PC-3 (cell line): ENCODE results near the gene ZNF182. TPM values are rescaled to one million over a fixed set of nuclear protein-coding genes. Genes with fewer than 3 reads are reported as not detected.

ENCODE experiments used
- ATAC-seq: fragments of 200-7000 bp; cut with Tn5 transposase; 2 replicates; pipeline ENCODE4 v1.9.1; 2020; ENCODE audit warnings: mild to moderate bottlenecking, moderate library complexity
- BruUV-seq: library from RNA; stranded (reverse); fragments of 400-500 nt; replicated peaks from 2 replicates; lab custom pipeline; 2021; lab: Mats Ljungman, UMichigan
- CTCF ChIA-PET: fragments of 300-600 bp; sonication (Branson Sonifier 250); formaldehyde crosslinking; loops from one replicate; lab custom pipeline; 2022; ENCODE audit warnings: antibody characterized with exemption; lab: Charles Lee
- POLR2A ChIA-PET: fragments of 300-600 bp; sonication (Branson Sonifier 250); formaldehyde crosslinking; loops from one replicate; lab custom pipeline; 2022; ENCODE audit warnings: antibody characterized with exemption; ENCODE audit not compliant: unreplicated experiment; lab: Charles Lee
- DNase-seq: peaks from one replicate; pipeline ENCODE4 v3.0.0-alpha.2; 2015
- H2AFZ ChIP-seq: fragments of 300-600 bp; sonication (generic); 2 replicates; pipeline ENCODE4 v1.6.0; 2016; ENCODE audit warnings: antibody characterized with exemption, low read length
- H3F3A ChIP-seq: fragments of 300-600 bp; sonication (generic); one replicate; pipeline ENCODE4 v1.6.0; 2017; ENCODE audit warnings: antibody characterized with exemption, low read length, control low read depth, mild to moderate bottlenecking; ENCODE audit not compliant: unreplicated experiment
- H3K27ac ChIP-seq: fragments of 300-600 bp; sonication (generic); 2 replicates; pipeline ENCODE4 v1.5.1; 2016; ENCODE audit warnings: mild to moderate bottlenecking, low read length
- H3K27me3 ChIP-seq: fragments of 300-600 bp; sonication (generic); 2 replicates; pipeline ENCODE4 v1.6.1; 2016; ENCODE audit warnings: low read length, mixed read lengths
- H3K36me3 ChIP-seq: fragments of 300-600 bp; sonication (generic); 2 replicates; pipeline ENCODE4 v1.6.1; 2016; ENCODE audit warnings: low read depth, mixed run types, low read length, mixed read lengths
- H3K4me1 ChIP-seq: fragments of 300-600 bp; sonication (generic); 2 replicates; pipeline ENCODE4 v1.5.1; 2016; ENCODE audit warnings: low read length; ENCODE audit not compliant: insufficient read depth
- H3K4me2 ChIP-seq: fragments of 300-600 bp; sonication (generic); 2 replicates; pipeline ENCODE4 v1.6.0; 2016; ENCODE audit warnings: low read length
- H3K4me3 ChIP-seq: fragments of 300-600 bp; sonication (generic); 2 replicates; pipeline ENCODE4 v1.5.1; 2016; ENCODE audit warnings: mild to moderate bottlenecking, low read length, mixed read lengths
- H3K79me2 ChIP-seq: fragments of 300-600 bp; sonication (generic); 2 replicates; pipeline ENCODE4 v1.6.1; 2017; ENCODE audit warnings: low read length, mixed read lengths
- H3K9ac ChIP-seq: fragments of 300-600 bp; sonication (generic); 2 replicates; pipeline ENCODE4 v1.6.0; 2016; ENCODE audit warnings: mild to moderate bottlenecking, low read length
- H3K9me2 ChIP-seq: fragments of 300-600 bp; sonication (generic); replicated peaks from 2 replicates; pipeline ENCODE4 v1.6.1; 2016; ENCODE audit warnings: mixed run types, low read length, mixed read lengths
- H3K9me3 ChIP-seq: fragments of 300-600 bp; sonication (generic); 2 replicates; pipeline ENCODE4 v1.6.1; 2016; ENCODE audit warnings: low read length, mixed read lengths
- H4K20me1 ChIP-seq: fragments of 300-600 bp; sonication (generic); 2 replicates; pipeline ENCODE4 v1.6.1; 2016; ENCODE audit warnings: low read length, mixed read lengths
- EZH2 ChIP-seq: fragments of 300-600 bp; sonication (generic); IDR thresholded peaks from one replicate; pipeline ENCODE4 v1.6.1; 2017; ENCODE audit warnings: antibody characterized with exemption, mild to moderate bottlenecking, low read length; ENCODE audit not compliant: unreplicated experiment
- EZH2phosphoT487 ChIP-seq: fragments of 300-600 bp; sonication (generic); IDR thresholded peaks from 2 replicates; pipeline ENCODE4 v1.6.1; 2018; ENCODE audit warnings: mild to moderate bottlenecking, antibody characterized with exemption, low read length, borderline replicate concordance
- intact Hi-C: fragments of 100-400 bp; cut with micrococcal nuclease; formaldehyde crosslinking; loops from 2 replicates; pipeline ENCODE4 v1.9.0; 2023
- total RNA-seq: library from RNA; depleted of rRNA; stranded (reverse); fragments of >200 nt; gene quantifications from 2 replicates; pipeline ENCODE4 v1.2.3, GENCODE V29; 2014
- TF ChIP-seq, protein P1 (sequence below): fragments of 300-600 bp; sonication (generic); conservative IDR thresholded peaks from 2 replicates; pipeline ENCODE4 v1.5.1; 2017; ENCODE audit warnings: antibody characterized with exemption, low read depth, mild to moderate bottlenecking, low read length

Gene ZNF182
- total RNA-seq, 1 experiment from 2014 or later, result 1.2 TPM

DNA sequence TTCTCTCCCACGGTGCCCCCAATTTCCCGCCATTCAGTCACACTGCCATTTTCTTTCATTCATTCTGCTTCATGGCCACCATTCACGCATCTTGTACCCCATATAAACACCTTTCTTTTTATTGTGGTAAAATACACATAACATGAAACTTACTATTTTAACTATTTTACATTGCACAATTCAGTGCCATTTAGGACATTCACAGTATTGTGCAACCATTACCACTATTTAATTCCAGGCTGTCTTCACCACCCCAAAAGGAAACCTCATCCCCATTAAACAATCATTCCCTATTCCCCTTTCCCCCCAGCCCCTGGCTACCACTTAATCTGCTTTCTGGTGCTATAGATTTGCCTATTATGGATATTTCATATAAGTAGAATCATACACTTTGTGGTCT, 18.9 kb upstream of the ZNF182 start:
- Histone ChIP-seq H3K79me2 (no peaks in the 10 kb centered on the region), H4K20me1 (no peaks in the 10 kb centered on the region), H3K4me2 (no peak overlapping the region), H3K9ac (no peak overlapping the region), H2AFZ (no peak overlapping the region), H3K36me3 (no peaks in the 10 kb centered on the region), H3K4me1 (no peaks in the 10 kb centered on the region), H3K9me3 (no peaks in the 10 kb centered on the region), H3K9me2 (no peaks in the 10 kb centered on the region), H3K4me3 (no peak overlapping the region), H3F3A (no peaks in the 10 kb centered on the region), H3K27me3 (no peaks in the 10 kb centered on the region), H3K27ac (no peak overlapping the region)
- BruUV-seq, result no TSS peak
- ATAC-seq, result no peak
- no peak for TF ChIP-seq EZH2
- TF ChIP-seq EZH2phosphoT487, result no peak
- TF ChIP-seq, protein P1, sequence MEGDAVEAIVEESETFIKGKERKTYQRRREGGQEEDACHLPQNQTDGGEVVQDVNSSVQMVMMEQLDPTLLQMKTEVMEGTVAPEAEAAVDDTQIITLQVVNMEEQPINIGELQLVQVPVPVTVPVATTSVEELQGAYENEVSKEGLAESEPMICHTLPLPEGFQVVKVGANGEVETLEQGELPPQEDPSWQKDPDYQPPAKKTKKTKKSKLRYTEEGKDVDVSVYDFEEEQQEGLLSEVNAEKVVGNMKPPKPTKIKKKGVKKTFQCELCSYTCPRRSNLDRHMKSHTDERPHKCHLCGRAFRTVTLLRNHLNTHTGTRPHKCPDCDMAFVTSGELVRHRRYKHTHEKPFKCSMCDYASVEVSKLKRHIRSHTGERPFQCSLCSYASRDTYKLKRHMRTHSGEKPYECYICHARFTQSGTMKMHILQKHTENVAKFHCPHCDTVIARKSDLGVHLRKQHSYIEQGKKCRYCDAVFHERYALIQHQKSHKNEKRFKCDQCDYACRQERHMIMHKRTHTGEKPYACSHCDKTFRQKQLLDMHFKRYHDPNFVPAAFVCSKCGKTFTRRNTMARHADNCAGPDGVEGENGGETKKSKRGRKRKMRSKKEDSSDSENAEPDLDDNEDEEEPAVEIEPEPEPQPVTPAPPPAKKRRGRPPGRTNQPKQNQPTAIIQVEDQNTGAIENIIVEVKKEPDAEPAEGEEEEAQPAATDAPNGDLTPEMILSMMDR, result no peak
- POLR2A ChIA-PET, result no interaction called here
- intact Hi-C loops, result loop anchor here (10.0 kb wide), 1 partner anchor 368 kb away; the partner anchor contains the start of genes ELK1 and UXT
- no peak for DNase-seq
- CTCF ChIA-PET, result no interaction called here

DNA sequence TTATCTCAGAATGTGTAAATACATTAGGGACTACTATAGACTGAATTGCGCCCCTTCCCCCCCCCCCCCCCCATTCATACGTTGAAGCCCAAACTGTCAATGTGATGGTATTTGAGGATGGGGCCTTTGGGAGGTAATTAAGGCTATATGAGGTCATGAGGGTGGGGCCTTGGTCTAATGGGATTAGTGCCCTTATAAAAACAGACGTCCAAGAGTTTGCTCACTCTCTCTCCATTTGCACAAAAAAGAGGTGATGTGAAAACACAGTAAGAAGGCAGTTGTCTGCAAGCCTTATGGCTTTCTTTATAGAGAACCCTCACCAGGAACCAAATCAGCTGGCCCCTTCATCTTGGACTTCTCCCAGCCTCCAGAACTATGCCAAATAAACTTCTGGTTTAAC, 18.3 kb upstream of the ZNF182 start:
- Histone ChIP-seq H3K9ac (no peak overlapping the region), H3K4me3 (no peak overlapping the region), H3K9me3 (no peaks in the 10 kb centered on the region), H2AFZ (no peak overlapping the region), H3K27ac (no peak overlapping the region), H4K20me1 (no peaks in the 10 kb centered on the region), H3K36me3 (no peaks in the 10 kb centered on the region), H3K27me3 (no peaks in the 10 kb centered on the region), H3K4me2 (peak overlapping the region; percentile 82; the same call in 1 of the 2 replicates), H3K4me1 (no peaks in the 10 kb centered on the region), H3F3A (no peaks in the 10 kb centered on the region), H3K79me2 (no peaks in the 10 kb centered on the region), H3K9me2 (no peaks in the 10 kb centered on the region)
- ATAC-seq (no peak), DNase-seq (no peak)
- CTCF ChIA-PET, result no interaction called here
- no TSS peak for BruUV-seq
- intact Hi-C loops, result loop anchor here (10.0 kb wide), 1 partner anchor 367 kb away; the partner anchor contains the start of genes ELK1 and UXT
- POLR2A ChIA-PET, result no interaction called here
- TF ChIP-seq EZH2phosphoT487 (no peak), EZH2 (no peak)
- TF ChIP-seq, protein P1, result no peak
